OCI-LY3 (cell line): ENCODE data around the gene ECE1.

ENCODE experiments used
- H2AFZ ChIP-seq: fragments of 200-600, 300-600 bp; shearing (Covaris generic); 2 replicates; pipeline ENCODE4 v1.6.0; 2014; ENCODE audit warnings: antibody characterized with exemption, low read depth, low read length
- H3K27ac ChIP-seq: fragments of 200-600, 300-600 bp; sonication (generic); 2 replicates; pipeline ENCODE4 v1.5.1; 2014; ENCODE audit warnings: mild to moderate bottlenecking, low read length, moderate library complexity, mixed read lengths
- H3K27me3 ChIP-seq: fragments of 200-600, 300-600 bp; sonication (generic); 2 replicates; pipeline ENCODE4 v1.6.1; 2014; ENCODE audit warnings: low read depth, low read length, mixed read lengths
- H3K36me3 ChIP-seq: fragments of 200-600, 300-600 bp; sonication (generic); replicated peaks from 2 replicates; pipeline ENCODE3; 2014; ENCODE audit warnings: low read depth, low read length, mixed read lengths
- H3K4me1 ChIP-seq: fragments of 300-600, 200-600 bp; sonication (generic); 2 replicates; pipeline ENCODE4 v1.6.1; 2014; ENCODE audit warnings: low read length, mixed read lengths
- H3K4me2 ChIP-seq: fragments of 200-600, 300-600 bp; sonication (generic); 2 replicates; pipeline ENCODE4 v1.6.1; 2014; ENCODE audit warnings: low read length, mixed read lengths
- H3K4me3 ChIP-seq: fragments of 300-600, 200-600 bp; sonication (generic); 2 replicates; pipeline ENCODE4 v1.5.1; 2014; ENCODE audit warnings: antibody characterized with exemption, mild to moderate bottlenecking, low read length, moderate library complexity
- H3K79me2 ChIP-seq: fragments of 300-600, 200-600 bp; shearing (Covaris generic); 2 replicates; pipeline ENCODE4 v1.6.1; 2014; ENCODE audit warnings: mild to moderate bottlenecking, low read length, mixed read lengths
- H3K9ac ChIP-seq: fragments of 300-600, 200-600 bp; shearing (Covaris generic); 2 replicates; pipeline ENCODE4 v1.6.0; 2014; ENCODE audit warnings: mild to moderate bottlenecking, low read length, moderate library complexity
- H3K9me3 ChIP-seq: fragments of 200-600, 300-600 bp; shearing (Covaris generic); 2 replicates; pipeline ENCODE4 v1.6.1; 2014; ENCODE audit warnings: low read length, mixed read lengths; ENCODE audit not compliant: insufficient read depth
- H4K20me1 ChIP-seq: fragments of 200-600, 300-600 bp; sonication (generic); 2 replicates; pipeline ENCODE4 v1.6.1; 2016; ENCODE audit warnings: low read length, mixed read lengths; ENCODE audit not compliant: insufficient read depth
- EZH2phosphoT487 ChIP-seq: fragments of 200-600 bp; shearing (Covaris generic); IDR thresholded peaks from 2 replicates; pipeline ENCODE4 v1.6.1; 2018; ENCODE audit warnings: antibody characterized with exemption, mixed run types, low read depth
- TF ChIP-seq, protein P1 (sequence below): fragments of 200-600, 300-600 bp; sonication (generic); IDR thresholded peaks from 2 replicates; pipeline ENCODE4 v1.5.1; 2014; ENCODE audit warnings: antibody characterized with exemption, low read length, low read depth

The ECE1 gene

DNA sequence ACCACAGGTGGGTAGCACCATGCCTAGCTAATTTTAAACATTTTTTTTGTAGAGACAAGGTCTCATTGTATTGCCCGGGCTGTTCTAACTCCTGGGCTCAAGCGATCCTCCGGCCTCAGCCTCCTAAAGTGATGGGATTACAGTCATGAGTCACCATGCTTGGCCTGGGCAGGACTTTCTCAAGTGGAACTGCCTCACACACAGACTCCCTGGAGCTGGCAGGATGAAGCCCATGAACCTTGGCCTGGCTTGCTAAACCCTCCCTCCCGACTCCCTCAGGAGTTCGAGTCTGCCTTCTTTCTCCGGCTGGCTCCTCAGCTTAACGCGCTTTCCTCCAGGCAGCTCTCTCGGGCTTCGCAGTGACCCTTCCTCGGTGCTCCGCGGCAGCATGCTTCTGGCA lies 7.7 kb upstream of the ECE1 start:
- TF ChIP-seq, protein P1, sequence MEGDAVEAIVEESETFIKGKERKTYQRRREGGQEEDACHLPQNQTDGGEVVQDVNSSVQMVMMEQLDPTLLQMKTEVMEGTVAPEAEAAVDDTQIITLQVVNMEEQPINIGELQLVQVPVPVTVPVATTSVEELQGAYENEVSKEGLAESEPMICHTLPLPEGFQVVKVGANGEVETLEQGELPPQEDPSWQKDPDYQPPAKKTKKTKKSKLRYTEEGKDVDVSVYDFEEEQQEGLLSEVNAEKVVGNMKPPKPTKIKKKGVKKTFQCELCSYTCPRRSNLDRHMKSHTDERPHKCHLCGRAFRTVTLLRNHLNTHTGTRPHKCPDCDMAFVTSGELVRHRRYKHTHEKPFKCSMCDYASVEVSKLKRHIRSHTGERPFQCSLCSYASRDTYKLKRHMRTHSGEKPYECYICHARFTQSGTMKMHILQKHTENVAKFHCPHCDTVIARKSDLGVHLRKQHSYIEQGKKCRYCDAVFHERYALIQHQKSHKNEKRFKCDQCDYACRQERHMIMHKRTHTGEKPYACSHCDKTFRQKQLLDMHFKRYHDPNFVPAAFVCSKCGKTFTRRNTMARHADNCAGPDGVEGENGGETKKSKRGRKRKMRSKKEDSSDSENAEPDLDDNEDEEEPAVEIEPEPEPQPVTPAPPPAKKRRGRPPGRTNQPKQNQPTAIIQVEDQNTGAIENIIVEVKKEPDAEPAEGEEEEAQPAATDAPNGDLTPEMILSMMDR = no peak
- TF ChIP-seq EZH2phosphoT487 = no peak
- Histone ChIP-seq H3K9ac (no peak overlapping the region), H4K20me1 (peaks cover 3% of the 10 kb centered on the region; the same call in 1 of the 2 replicates), H3K36me3 (no peaks in the 10 kb centered on the region), H3K79me2 (peaks cover 74% of the 10 kb centered on the region), H3K27me3 (no peaks in the 10 kb centered on the region), H3K9me3 (no peaks in the 10 kb centered on the region), H3K27ac (no peak overlapping the region), H3K4me3 (no peak overlapping the region), H2AFZ (no peak overlapping the region), H3K4me2 (no peak overlapping the region), H3K4me1 (peaks cover 61% of the 10 kb centered on the region)

DNA sequence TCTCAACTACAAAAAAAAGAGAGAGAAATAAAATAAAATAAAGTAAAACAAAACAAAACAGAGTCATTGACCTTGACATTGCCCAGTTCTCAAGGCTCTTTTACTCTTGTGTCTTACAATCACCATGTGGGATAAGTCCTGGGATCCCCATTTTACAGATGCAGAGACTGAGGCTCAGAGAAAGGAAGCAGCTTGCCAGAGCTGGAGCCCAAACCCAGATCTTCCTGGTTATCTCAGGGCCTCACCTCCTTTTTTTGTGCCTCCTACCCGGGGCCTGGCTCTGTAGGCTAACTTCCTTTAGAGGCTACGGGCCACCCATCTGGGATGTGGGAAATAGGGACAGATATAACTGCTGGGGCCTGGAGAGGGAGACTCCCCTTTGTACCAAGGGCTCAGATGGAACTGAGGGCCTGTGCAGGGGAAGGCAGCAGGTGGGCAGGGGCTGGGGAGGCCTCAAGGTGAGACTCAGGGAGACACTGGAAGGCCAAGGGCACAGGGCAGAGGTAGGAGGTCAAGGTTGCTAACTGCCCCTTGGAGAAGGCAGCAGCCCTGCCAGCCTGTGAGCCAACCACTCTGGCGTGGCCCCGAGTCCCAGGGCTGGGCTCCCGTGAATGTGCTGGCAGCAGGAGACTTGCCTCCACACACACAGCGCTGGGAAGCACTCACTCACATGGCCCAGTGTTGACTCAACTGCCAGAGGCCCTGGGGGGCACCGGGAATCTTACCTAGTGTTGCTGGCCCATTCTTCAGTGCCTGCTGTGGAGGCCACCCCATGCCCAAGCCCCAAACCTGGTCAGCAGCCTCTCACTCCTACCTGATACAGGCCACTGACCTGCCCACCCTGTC lies 6.5 kb upstream of the ECE1 start:
- no peak overlapping the region for H2AFZ ChIP-seq
- H3K4me1 ChIP-seq = peaks cover 66% of the 10 kb centered on the region
- peak overlapping the region; percentile 41 for H3K4me2 ChIP-seq
- no peaks in the 10 kb centered on the region for H3K9me3 ChIP-seq
- no peaks in the 10 kb centered on the region for H4K20me1 ChIP-seq
- H3K36me3 ChIP-seq = no peaks in the 10 kb centered on the region
- peaks cover 69% of the 10 kb centered on the region for H3K79me2 ChIP-seq
- peak overlapping the region; percentile 100 for H3K27ac ChIP-seq
- no peak overlapping the region for H3K4me3 ChIP-seq
- no peaks in the 10 kb centered on the region for H3K27me3 ChIP-seq
- peak overlapping the region; percentile 66 for H3K9ac ChIP-seq
- TF ChIP-seq EZH2phosphoT487 = no peak
- TF ChIP-seq, protein P1 = no peak

DNA sequence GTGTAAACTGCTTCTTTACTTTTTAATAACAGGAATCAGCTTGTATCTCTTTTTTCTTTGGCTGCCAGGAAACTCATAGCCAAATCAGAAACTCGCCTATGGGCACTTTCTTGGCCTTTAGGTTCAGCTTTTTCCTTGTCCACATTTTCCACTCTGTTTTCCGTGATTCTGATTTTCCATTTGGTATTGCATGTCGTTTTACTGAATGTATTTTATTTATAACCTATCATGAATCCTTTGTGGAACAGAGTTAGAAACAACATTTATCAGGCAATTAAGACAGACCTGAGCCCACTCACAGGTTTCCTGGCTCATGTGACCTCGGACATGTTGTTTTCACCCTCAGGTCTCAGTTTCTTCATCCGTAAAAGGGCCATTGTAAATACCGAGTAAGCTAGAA lies 5.3 kb upstream of the ECE1 start:
- Histone ChIP-seq H3K4me3 (peak overlapping the region; percentile 31), H3K27ac (peak overlapping the region; percentile 100), H3K9ac (peak overlapping the region; percentile 66), H2AFZ (no peak overlapping the region), H3K79me2 (peaks cover 69% of the 10 kb centered on the region), H3K4me1 (peaks cover 75% of the 10 kb centered on the region), H3K27me3 (no peaks in the 10 kb centered on the region), H3K9me3 (no peaks in the 10 kb centered on the region), H3K36me3 (no peaks in the 10 kb centered on the region), H4K20me1 (no peaks in the 10 kb centered on the region), H3K4me2 (peak overlapping the region; percentile 67)
- TF ChIP-seq EZH2phosphoT487 = no peak
- TF ChIP-seq, protein P1 = no peak

DNA sequence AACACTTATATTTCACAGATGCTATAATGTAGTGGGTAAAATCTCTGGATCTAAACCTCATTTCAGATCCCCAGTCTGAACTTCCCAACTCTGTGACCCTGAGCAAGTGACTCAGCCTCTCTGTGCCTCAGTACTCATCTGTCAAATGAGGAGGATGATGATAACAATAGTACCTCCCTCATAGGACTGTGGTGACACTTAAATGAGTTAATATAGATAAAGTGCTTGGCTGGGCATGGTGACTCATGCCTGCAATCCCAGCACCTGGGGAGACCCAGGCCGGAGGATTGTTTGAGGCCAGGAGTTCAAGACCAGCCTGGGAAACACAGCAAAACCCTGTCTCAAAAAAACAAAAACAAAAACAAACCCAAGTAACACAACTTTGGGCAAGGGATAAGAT lies 4.7 kb upstream of the ECE1 start:
- Histone ChIP-seq H3K36me3 (no peaks in the 10 kb centered on the region), H2AFZ (no peak overlapping the region), H3K27ac (peak overlapping the region; percentile 100), H3K4me3 (peak overlapping the region; percentile 31), H3K4me2 (peak overlapping the region; percentile 67), H4K20me1 (no peaks in the 10 kb centered on the region), H3K27me3 (no peaks in the 10 kb centered on the region), H3K4me1 (peaks cover 72% of the 10 kb centered on the region), H3K79me2 (peaks cover 68% of the 10 kb centered on the region), H3K9ac (peak overlapping the region; percentile 66), H3K9me3 (no peaks in the 10 kb centered on the region)
- TF ChIP-seq, protein P1 = no peak
- no peak for TF ChIP-seq EZH2phosphoT487
